HL-60 (cell line): ENCODE results near the gene COMMD1.

ENCODE experiments used
- CTCF ChIP-seq: IDR thresholded peaks from one replicate; pipeline ENCODE4 v1.5.1; 2011; ENCODE audit warnings: low read length, control low read depth, inconsistent platforms; ENCODE audit not compliant: insufficient read depth
- GABPA ChIP-seq: IDR thresholded peaks from 2 replicates; pipeline ENCODE4 v1.6.1; 2012; ENCODE audit warnings: low read depth
- POLR2AphosphoS5 ChIP-seq: IDR thresholded peaks from 2 replicates; pipeline ENCODE4 v1.6.1; 2012; ENCODE audit warnings: low read depth
- REST ChIP-seq: IDR thresholded peaks from 2 replicates; pipeline ENCODE4 v1.6.1; 2012; ENCODE audit warnings: low read depth; ENCODE audit not compliant: insufficient replicate concordance

- no peak for TF ChIP-seq CTCF
- no peak for TF ChIP-seq REST
- TF ChIP-seq POLR2AphosphoS5, result no peak
- no peak for TF ChIP-seq GABPA
Measured at GRCh38 chr2:62152000-62152399, 246.5 kb downstream of the COMMD1 start.
